SK-N-SH treated with all-trans-retinoic acid at 6 μM for 48 hours (cell line): ENCODE data around the gene TNS3.

Source experiments
- ARNTL ChIP-seq: fragments of 450-650 bp; formaldehyde crosslinking; IDR thresholded peaks from 2 replicates; pipeline ENCODE4 v1.5.0; 2020; ENCODE audit warnings: low read depth, mild to moderate bottlenecking, moderate library complexity, borderline replicate concordance
- GLIS3 ChIP-seq: fragments of 250-450 bp; sonication (Bioruptor Pico); IDR thresholded peaks from 2 replicates; pipeline ENCODE4 v1.5.0; 2020; ENCODE audit warnings: mild to moderate bottlenecking, moderate library complexity
- SNAI2 ChIP-seq: fragments of 250-450 bp; sonication (Bioruptor Pico); IDR thresholded peaks from 2 replicates; pipeline ENCODE4 v1.5.0; 2020; ENCODE audit warnings: mild to moderate bottlenecking, moderate library complexity
- TCF4 ChIP-seq: fragments of 250-450 bp; sonication (Bioruptor Pico); IDR thresholded peaks from 2 replicates; pipeline ENCODE4 v1.8.0; 2021; ENCODE audit warnings: mild to moderate bottlenecking, moderate library complexity, borderline replicate concordance
- ZFP3 ChIP-seq: fragments of 250-450 bp; sonication (Bioruptor Pico); IDR thresholded peaks from 2 replicates; pipeline ENCODE4 v1.5.0; 2020; ENCODE audit warnings: mild to moderate bottlenecking, moderate library complexity
- ZNF565 ChIP-seq: fragments of 450-650 bp; formaldehyde crosslinking; conservative IDR thresholded peaks from 2 replicates; pipeline ENCODE4 v1.5.0; 2020; ENCODE audit warnings: low read depth, mild to moderate bottlenecking, moderate library complexity
- TF ChIP-seq, protein P1 (sequence below): fragments of 250-450 bp; sonication (Bioruptor Pico); IDR thresholded peaks from 2 replicates; pipeline ENCODE4 v1.5.1; 2021; ENCODE audit warnings: mild to moderate bottlenecking, moderate library complexity
- TF ChIP-seq, protein P2 (sequence below): fragments of 250-450 bp; sonication (Bioruptor Pico); IDR thresholded peaks from 2 replicates; pipeline ENCODE4 v1.8.0; 2020; ENCODE audit warnings: mild to moderate bottlenecking, moderate library complexity, borderline replicate concordance
- TF ChIP-seq, protein P3 (sequence below): fragments of 250-450 bp; sonication (Bioruptor Pico); IDR thresholded peaks from 2 replicates; pipeline ENCODE4 v1.8.0; 2021; ENCODE audit warnings: low read depth, mild to moderate bottlenecking, moderate library complexity, borderline replicate concordance
- TF ChIP-seq, protein P4 (sequence below): fragments of 250-450 bp; sonication (Bioruptor Pico); IDR thresholded peaks from 2 replicates; pipeline ENCODE4 v1.5.0; 2020; ENCODE audit warnings: mild to moderate bottlenecking, moderate library complexity

DNA sequence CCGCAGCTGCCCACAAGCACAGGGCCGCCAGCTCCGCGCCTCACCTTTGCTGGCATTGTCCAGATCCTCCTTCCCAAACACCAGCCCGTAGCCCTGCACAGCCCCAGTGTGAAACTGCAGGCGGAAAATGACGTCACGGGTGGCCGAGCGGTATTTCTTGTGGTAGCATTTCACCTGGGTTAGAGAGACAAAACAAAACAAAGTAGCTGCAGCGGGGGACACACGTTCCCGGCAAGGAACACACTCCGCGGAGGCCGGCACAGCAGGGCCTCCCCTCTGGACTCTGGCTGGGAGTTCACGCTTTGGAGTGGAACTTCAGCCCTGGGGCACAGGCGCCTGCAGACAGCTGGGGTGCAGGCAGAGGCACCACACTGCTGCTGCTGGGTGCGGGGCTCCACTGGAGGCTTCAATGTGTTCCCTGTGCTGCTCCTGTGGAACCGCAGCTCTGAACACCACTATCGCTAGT is 181.1 kb downstream of the TNS3 start:
- TF ChIP-seq, protein P1, sequence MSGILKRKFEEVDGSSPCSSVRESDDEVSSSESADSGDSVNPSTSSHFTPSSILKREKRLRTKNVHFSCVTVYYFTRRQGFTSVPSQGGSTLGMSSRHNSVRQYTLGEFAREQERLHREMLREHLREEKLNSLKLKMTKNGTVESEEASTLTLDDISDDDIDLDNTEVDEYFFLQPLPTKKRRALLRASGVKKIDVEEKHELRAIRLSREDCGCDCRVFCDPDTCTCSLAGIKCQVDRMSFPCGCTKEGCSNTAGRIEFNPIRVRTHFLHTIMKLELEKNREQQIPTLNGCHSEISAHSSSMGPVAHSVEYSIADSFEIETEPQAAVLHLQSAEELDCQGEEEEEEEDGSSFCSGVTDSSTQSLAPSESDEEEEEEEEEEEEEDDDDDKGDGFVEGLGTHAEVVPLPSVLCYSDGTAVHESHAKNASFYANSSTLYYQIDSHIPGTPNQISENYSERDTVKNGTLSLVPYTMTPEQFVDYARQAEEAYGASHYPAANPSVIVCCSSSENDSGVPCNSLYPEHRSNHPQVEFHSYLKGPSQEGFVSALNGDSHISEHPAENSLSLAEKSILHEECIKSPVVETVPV: no peak
- TF ChIP-seq ZFP3 (CRISPR knock-in tag) (no peak), ZNF565 (no peak), GLIS3 (no peak), ARNTL (no peak), TCF4 (CRISPR knock-in tag) (no peak), SNAI2 (CRISPR knock-in tag) (no peak)
- TF ChIP-seq, protein P2, sequence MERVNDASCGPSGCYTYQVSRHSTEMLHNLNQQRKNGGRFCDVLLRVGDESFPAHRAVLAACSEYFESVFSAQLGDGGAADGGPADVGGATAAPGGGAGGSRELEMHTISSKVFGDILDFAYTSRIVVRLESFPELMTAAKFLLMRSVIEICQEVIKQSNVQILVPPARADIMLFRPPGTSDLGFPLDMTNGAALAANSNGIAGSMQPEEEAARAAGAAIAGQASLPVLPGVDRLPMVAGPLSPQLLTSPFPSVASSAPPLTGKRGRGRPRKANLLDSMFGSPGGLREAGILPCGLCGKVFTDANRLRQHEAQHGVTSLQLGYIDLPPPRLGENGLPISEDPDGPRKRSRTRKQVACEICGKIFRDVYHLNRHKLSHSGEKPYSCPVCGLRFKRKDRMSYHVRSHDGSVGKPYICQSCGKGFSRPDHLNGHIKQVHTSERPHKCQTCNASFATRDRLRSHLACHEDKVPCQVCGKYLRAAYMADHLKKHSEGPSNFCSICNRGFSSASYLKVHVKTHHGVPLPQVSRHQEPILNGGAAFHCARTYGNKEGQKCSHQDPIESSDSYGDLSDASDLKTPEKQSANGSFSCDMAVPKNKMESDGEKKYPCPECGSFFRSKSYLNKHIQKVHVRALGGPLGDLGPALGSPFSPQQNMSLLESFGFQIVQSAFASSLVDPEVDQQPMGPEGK (CRISPR knock-in tag): no peak
- TF ChIP-seq, protein P3, sequence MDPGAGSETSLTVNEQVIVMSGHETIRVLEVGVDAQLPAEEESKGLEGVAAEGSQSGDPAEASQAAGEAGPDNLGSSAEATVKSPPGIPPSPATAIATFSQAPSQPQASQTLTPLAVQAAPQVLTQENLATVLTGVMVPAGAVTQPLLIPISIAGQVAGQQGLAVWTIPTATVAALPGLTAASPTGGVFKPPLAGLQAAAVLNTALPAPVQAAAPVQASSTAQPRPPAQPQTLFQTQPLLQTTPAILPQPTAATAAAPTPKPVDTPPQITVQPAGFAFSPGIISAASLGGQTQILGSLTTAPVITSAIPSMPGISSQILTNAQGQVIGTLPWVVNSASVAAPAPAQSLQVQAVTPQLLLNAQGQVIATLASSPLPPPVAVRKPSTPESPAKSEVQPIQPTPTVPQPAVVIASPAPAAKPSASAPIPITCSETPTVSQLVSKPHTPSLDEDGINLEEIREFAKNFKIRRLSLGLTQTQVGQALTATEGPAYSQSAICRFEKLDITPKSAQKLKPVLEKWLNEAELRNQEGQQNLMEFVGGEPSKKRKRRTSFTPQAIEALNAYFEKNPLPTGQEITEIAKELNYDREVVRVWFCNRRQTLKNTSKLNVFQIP (CRISPR knock-in tag): no peak
- TF ChIP-seq, protein P4, sequence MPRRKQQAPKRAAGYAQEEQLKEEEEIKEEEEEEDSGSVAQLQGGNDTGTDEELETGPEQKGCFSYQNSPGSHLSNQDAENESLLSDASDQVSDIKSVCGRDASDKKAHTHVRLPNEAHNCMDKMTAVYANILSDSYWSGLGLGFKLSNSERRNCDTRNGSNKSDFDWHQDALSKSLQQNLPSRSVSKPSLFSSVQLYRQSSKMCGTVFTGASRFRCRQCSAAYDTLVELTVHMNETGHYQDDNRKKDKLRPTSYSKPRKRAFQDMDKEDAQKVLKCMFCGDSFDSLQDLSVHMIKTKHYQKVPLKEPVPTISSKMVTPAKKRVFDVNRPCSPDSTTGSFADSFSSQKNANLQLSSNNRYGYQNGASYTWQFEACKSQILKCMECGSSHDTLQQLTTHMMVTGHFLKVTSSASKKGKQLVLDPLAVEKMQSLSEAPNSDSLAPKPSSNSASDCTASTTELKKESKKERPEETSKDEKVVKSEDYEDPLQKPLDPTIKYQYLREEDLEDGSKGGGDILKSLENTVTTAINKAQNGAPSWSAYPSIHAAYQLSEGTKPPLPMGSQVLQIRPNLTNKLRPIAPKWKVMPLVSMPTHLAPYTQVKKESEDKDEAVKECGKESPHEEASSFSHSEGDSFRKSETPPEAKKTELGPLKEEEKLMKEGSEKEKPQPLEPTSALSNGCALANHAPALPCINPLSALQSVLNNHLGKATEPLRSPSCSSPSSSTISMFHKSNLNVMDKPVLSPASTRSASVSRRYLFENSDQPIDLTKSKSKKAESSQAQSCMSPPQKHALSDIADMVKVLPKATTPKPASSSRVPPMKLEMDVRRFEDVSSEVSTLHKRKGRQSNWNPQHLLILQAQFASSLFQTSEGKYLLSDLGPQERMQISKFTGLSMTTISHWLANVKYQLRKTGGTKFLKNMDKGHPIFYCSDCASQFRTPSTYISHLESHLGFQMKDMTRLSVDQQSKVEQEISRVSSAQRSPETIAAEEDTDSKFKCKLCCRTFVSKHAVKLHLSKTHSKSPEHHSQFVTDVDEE (CRISPR knock-in tag): no peak
